Measurements from ENCODE around the gene PSMB5.

GRCh38 chr14:22980672-22981089 is 54.0 kb downstream of the PSMB5 start:
- TF ChIP-seq KLF10 (tag by site-specific recombination; IDR thresholded peaks at IDR 0.05) = peak; percentile 75
- no peak for TF ChIP-seq ZBTB49 (tag by site-specific recombination; IDR thresholded peaks at IDR 0.05; ENCODE audit: low read depth)
- no peak for TF ChIP-seq CTCF (tag by site-specific recombination; IDR thresholded peaks at IDR 0.05)
- no peak for TF ChIP-seq ZNF146 (tag by site-specific recombination; IDR thresholded peaks at IDR 0.05)
- TF ChIP-seq ZNF792 (tag by site-specific recombination; IDR thresholded peaks at IDR 0.05) = no peak
- no peak for TF ChIP-seq ZNF26 (tag by site-specific recombination; IDR thresholded peaks at IDR 0.05)

Measured in HEK293 (cell line).